IMR-90 (cell line): ENCODE measurements around the gene ZNF213. TPM values are rescaled to one million over a fixed set of nuclear protein-coding genes. Genes with fewer than 3 reads are reported as not detected.

Experiments
- ATAC-seq: fragments of 200-7000 bp; cut with Tn5 transposase; 2 replicates; pipeline ENCODE4 v1.9.1; 2020; ENCODE audit warnings: low read depth, mild to moderate bottlenecking, moderate library complexity
- BruUV-seq: library from RNA; stranded (reverse); fragments of 400-500 nt; replicated peaks from 2 replicates; lab custom pipeline; 2021; lab: Mats Ljungman, UMichigan
- CTCF ChIA-PET: fragments of 300-600 bp; formaldehyde crosslinking; extraction: SDS; loops from one replicate; lab custom pipeline; 2021; ENCODE audit warnings: antibody characterized with exemption; lab: Yijun Ruan, JAX
- POLR2A ChIA-PET: fragments of 300-600 bp; sonication (Branson Sonifier 250); formaldehyde crosslinking; loops from one replicate; lab custom pipeline; 2022; ENCODE audit warnings: antibody characterized with exemption; ENCODE audit not compliant: unreplicated experiment; lab: Charles Lee
- DNase-seq: peaks from one replicate; pipeline ENCODE4 v3.0.0; 2013
- H2AFZ ChIP-seq: replicated peaks from 2 replicates; pipeline ENCODE3; 2013; ENCODE audit warnings: low read length, mild to moderate bottlenecking; ENCODE audit not compliant: poor library complexity
- H2AK5ac ChIP-seq: 2 replicates; pipeline ENCODE4 v1.6.1; 2013; ENCODE audit warnings: low read depth, low read length, inconsistent platforms
- H2AK9ac ChIP-seq: replicated peaks from 2 replicates; pipeline ENCODE3; 2013; ENCODE audit warnings: mild to moderate bottlenecking, low read depth, low read length, moderate library complexity; ENCODE audit not compliant: poor library complexity
- H2BK120ac ChIP-seq: 2 replicates; pipeline ENCODE4 v1.6.1; 2013; ENCODE audit warnings: low read depth, low read length, inconsistent platforms
- H2BK15ac ChIP-seq: 3 replicates; pipeline ENCODE4 v1.6.1; 2013; ENCODE audit warnings: low read depth, low read length, inconsistent platforms
- H2BK20ac ChIP-seq: 2 replicates; pipeline ENCODE4 v1.6.1; 2013; ENCODE audit warnings: low read depth, mild to moderate bottlenecking, inconsistent platforms, low read length, moderate library complexity
- H2BK5ac ChIP-seq: 2 replicates; pipeline ENCODE4 v1.6.1; 2013; ENCODE audit warnings: mild to moderate bottlenecking, low read depth, low read length, inconsistent platforms; ENCODE audit not compliant: poor library complexity, severe bottlenecking
- H3K14ac ChIP-seq: replicated peaks from 2 replicates; pipeline ENCODE4 v1.6.1; 2013; ENCODE audit warnings: low read depth, low read length, inconsistent platforms
- H3K18ac ChIP-seq: 2 replicates; pipeline ENCODE4 v1.6.1; 2013; ENCODE audit warnings: low read depth, low read length, control low read depth
- H3K23ac ChIP-seq: 2 replicates; pipeline ENCODE4 v1.6.1; 2013; ENCODE audit warnings: low read depth, low read length, inconsistent platforms
- H3K27ac ChIP-seq: 2 replicates; pipeline ENCODE4 v1.5.1; 2013; ENCODE audit warnings: mild to moderate bottlenecking, control low read depth, low read length; ENCODE audit not compliant: insufficient read depth
- H3K27me3 ChIP-seq: 2 replicates; pipeline ENCODE4 v1.6.1; 2013; ENCODE audit warnings: low read length; ENCODE audit not compliant: control insufficient read depth, insufficient read depth
- H3K36me3 ChIP-seq: 2 replicates; pipeline ENCODE4 v1.6.1; 2013; ENCODE audit warnings: low read length, mixed read lengths; ENCODE audit not compliant: control insufficient read depth, insufficient read depth
- H3K4ac ChIP-seq: 2 replicates; pipeline ENCODE4 v1.6.1; 2013; ENCODE audit warnings: low read depth, low read length, inconsistent platforms
- H3K4me1 ChIP-seq: 2 replicates; pipeline ENCODE4 v1.6.1; 2013; ENCODE audit warnings: low read length, mixed read lengths; ENCODE audit not compliant: control insufficient read depth, insufficient read depth
- H3K4me2 ChIP-seq: 2 replicates; pipeline ENCODE4 v1.6.1; 2013; ENCODE audit warnings: low read depth, mild to moderate bottlenecking, control low read depth, low read length, moderate library complexity
- H3K4me3 ChIP-seq: 2 replicates; pipeline ENCODE4 v1.5.1; 2013; ENCODE audit warnings: low read depth, mild to moderate bottlenecking, control low read depth, low read length, moderate library complexity; ENCODE audit not compliant: insufficient read depth
- H3K56ac ChIP-seq: 2 replicates; pipeline ENCODE4 v1.6.1; 2013; ENCODE audit warnings: low read length, inconsistent platforms; ENCODE audit not compliant: insufficient read depth; ENCODE audit errors: extremely low read depth
- H3K79me1 ChIP-seq, 2 experiments: 2 replicates each; pipeline ENCODE4 v1.6.1; 2013; ENCODE audit warnings: low read length in 2 of 2, inconsistent platforms in 1 of 2, low read depth in 1 of 2
- H3K9ac ChIP-seq: 2 replicates; pipeline ENCODE4 v1.6.1; 2013; ENCODE audit warnings: low read depth, low read length, control low read depth
- H3K9me1 ChIP-seq: 2 replicates; pipeline ENCODE4 v1.6.1; 2013; ENCODE audit warnings: low read length, inconsistent platforms; ENCODE audit not compliant: insufficient read depth
- H3K9me3 ChIP-seq: 2 replicates; pipeline ENCODE4 v1.6.1; 2013; ENCODE audit warnings: low read length; ENCODE audit not compliant: control insufficient read depth, insufficient read depth
- H4K20me1 ChIP-seq: 2 replicates; pipeline ENCODE4 v1.6.1; 2013; ENCODE audit warnings: low read length, inconsistent platforms; ENCODE audit not compliant: insufficient read depth
- H4K5ac ChIP-seq: 2 replicates; pipeline ENCODE4 v1.6.1; 2013; ENCODE audit warnings: mild to moderate bottlenecking, low read depth, low read length, control low read depth
- H4K8ac ChIP-seq, 2 experiments: 2 replicates each; pipeline ENCODE4 v1.6.1; 2013; ENCODE audit warnings: low read depth in 2 of 2, low read length in 2 of 2, control low read depth in 1 of 2, inconsistent platforms in 1 of 2
- H4K91ac ChIP-seq: 2 replicates; pipeline ENCODE4 v1.6.1; 2013; ENCODE audit warnings: low read depth, low read length, inconsistent platforms; ENCODE audit not compliant: insufficient read depth
- CEBPB ChIP-seq: IDR thresholded peaks from 2 replicates; pipeline ENCODE4 v1.6.1; 2012; ENCODE audit warnings: low read depth, low read length, improper control_type of control experiment
- FOS ChIP-seq: fragments of 150-350 bp; IDR thresholded peaks from 2 replicates; pipeline ENCODE4 v1.6.1; 2016; ENCODE audit warnings: low read depth, low read length
- MXI1 ChIP-seq: IDR thresholded peaks from 2 replicates; pipeline ENCODE4 v1.6.1; 2012; ENCODE audit warnings: low read depth, mild to moderate bottlenecking, low read length, moderate library complexity, borderline replicate concordance
- NFE2L2 ChIP-seq: fragments of 150-350 bp; IDR thresholded peaks from 2 replicates; pipeline ENCODE4 v1.6.1; 2016; ENCODE audit warnings: low read depth, mild to moderate bottlenecking, low read length
- POLR2A ChIP-seq: IDR thresholded peaks from 2 replicates; pipeline ENCODE4 v1.6.1; 2012; ENCODE audit warnings: mild to moderate bottlenecking, low read depth, low read length
- WGBS, 2 experiments: methylation state at CpG; one replicate each; pipeline versions ENCODE4 v1.1.5 to v1.1.7; 2013; ENCODE audit warnings: missing lambda C conversion rate in 2 of 2; ENCODE audit not compliant: insufficient read length in 1 of 2; ENCODE audit errors: extremely low coverage in 2 of 2; 5-methylcytosine and 5-hydroxymethylcytosine counted together
- dilution Hi-C: fragments of 300-500 bp; cut with HindIII; formaldehyde crosslinking; loops from one replicate; pipeline ENCODE4 v1.14.3; 2018; ENCODE audit warnings: low sequenced_read_pairs; ENCODE audit not compliant: unreplicated experiment
- in situ Hi-C: fragments of 300-500 bp; cut with MboI; formaldehyde crosslinking; loops from 3 replicates; pipeline ENCODE4 v1.14.3; 2019; ENCODE audit warnings: low sequenced_read_pairs, inconsistent platforms, mixed read lengths
- intact Hi-C: fragments of 100-400 bp; cut with micrococcal nuclease; formaldehyde crosslinking; loops from 2 replicates; pipeline ENCODE4 v1.10.0; 2022
- polyA plus RNA-seq, 3 experiments: library from polyadenylated mRNA; depleted of rRNA; stranded (reverse); fragments of >200 nt; gene quantifications; 2 replicates each; pipeline ENCODE4 v1.2.3, GENCODE V29; 2012; ENCODE audit warnings: low replicate concordance in 1 of 3
- total RNA-seq: library from RNA; depleted of rRNA; stranded (reverse); fragments of >200 nt; gene quantifications from 2 replicates; pipeline ENCODE4 v1.2.3, GENCODE V29; 2012

The ZNF213 gene
- total and polyA plus RNA-seq, 2 of the 4 experiments (the other 2 are of a cell fraction) = 0.72 to 4.0 TPM

DNA sequence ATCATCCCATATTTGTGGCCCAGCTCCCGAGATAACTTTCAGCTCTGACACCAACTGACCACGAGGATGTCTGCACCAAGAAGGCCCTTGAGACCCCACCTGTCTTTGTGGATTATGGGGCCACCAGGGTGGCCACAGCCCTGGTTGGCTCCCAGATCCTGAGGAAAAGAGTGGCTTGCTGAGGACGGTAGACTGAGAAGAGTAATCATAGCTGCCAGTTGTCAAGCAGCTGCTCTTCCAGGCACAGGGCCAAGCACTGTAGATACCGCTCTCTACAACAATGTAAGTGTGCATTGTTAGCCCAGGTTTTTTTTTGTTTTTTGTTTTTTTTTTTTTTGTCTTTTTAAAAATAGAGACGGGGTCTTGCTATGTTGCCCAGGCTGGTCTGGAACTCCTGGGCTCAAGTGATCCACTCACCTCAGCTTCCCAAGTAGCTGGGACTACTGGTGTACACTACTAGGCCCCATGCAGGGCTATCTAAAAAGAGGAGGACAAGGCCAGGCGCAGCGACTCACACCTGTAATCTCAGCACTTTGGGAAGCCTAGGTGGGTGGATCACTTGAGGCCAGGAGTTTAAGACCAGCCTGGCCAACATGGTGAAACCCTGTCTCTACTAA lies 12.9 kb upstream of the ZNF213 start:
- Histone ChIP-seq H3K9ac (no peak overlapping the region), H3K9me1 (0 out of 2 replicates have a peak, but pooled peaks cover 2% of the 10 kb centered on the region), H3K18ac (no peak overlapping the region), H2BK5ac (no peak overlapping the region), H3K14ac (no peak overlapping the region), H2BK15ac (no peak overlapping the region), H2BK120ac (no peak overlapping the region), H3K36me3 (peaks cover 30% of the 10 kb centered on the region; the same call in 1 of the 2 replicates), H2AK5ac (no peak overlapping the region), H3K27ac (no peak overlapping the region), H3K4me3 (no peak overlapping the region), H3K4ac (no peak overlapping the region), H3K56ac (no peak overlapping the region), H4K91ac (no peak overlapping the region), H2AFZ (no peak overlapping the region), H2BK20ac (no peak overlapping the region), H3K79me1 (peaks cover 3% of the 10 kb centered on the region in 2 experiments; a peak in 1 of 4 replicates), H3K23ac (no peak overlapping the region), H4K20me1 (peaks cover 5% of the 10 kb centered on the region; the same call in 1 of the 2 replicates), H4K5ac (no peak overlapping the region), H3K4me1 (peaks cover 3% of the 10 kb centered on the region; the same call in 1 of the 2 replicates), H2AK9ac (no peak overlapping the region), H3K27me3 (no peaks in the 10 kb centered on the region), H4K8ac (no peak overlapping the region), H3K4me2 (no peak overlapping the region), H3K9me3 (no peaks in the 10 kb centered on the region)
- DNase-seq (no peak), ATAC-seq (no peak)
- ChIA-PET CTCF (interaction anchor here (1.0 kb wide), 1 partner anchor 62 kb away, joined by 3 read pairs; no protein-coding TSS in a partner anchor), POLR2A (no interaction called here)
- intact Hi-C loops = no loop called here
- dilution Hi-C loops = no loop called here
- BruUV-seq = no TSS peak
- WGBS, 2 experiments = 0% methylated on average over 1 of the region's 7 CpGs; no CpG with 5 or more reads in 1 of the 2 experiments
- TF ChIP-seq NFE2L2 (no peak), MXI1 (no peak), POLR2A (no peak), CEBPB (no peak), FOS (no peak)
- in situ Hi-C loops = no loop called here
